Measurements from ENCODE around the gene ENPP6.
"Not testable (repeated sequence)": the region's sequence is repeated elsewhere in the genome, so short reads cannot be mapped to it uniquely, and the experiment has no call there.

The ENPP6 gene

DNA sequence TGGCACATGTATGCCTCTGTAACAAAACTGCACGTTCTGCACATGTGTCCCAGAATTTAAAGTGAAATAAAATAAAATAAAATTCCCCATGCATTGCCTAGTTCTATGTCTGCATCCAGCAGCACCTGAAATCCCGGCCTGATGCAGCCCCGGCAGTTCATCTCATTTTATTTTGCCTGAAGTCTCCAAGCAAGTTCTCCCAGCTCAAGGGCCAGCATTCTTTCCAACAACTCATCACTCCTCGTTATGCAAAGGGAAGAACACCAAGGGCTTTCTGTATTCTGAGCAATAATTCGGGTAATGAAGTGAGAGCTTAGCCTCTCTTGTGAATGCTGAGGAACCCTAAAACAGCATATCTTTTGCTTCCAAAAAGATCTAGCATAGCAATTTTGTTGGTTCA is 2.7 kb downstream of the ENPP6 start:
- TF ChIP-seq OVOL3 (tag by site-specific recombination; IDR thresholded peaks at IDR 0.05) (no peak), ZEB2 (tag by site-specific recombination; IDR thresholded peaks at IDR 0.05) (no peak), ZNF624 (tag by site-specific recombination; IDR thresholded peaks at IDR 0.05) (no peak), ZNF707 (tag by site-specific recombination; IDR thresholded peaks at IDR 0.05) (no peak), KLF1 (tag by site-specific recombination; IDR thresholded peaks at IDR 0.05) (no peak), ZNF266 (tag by site-specific recombination; IDR thresholded peaks at IDR 0.05; ENCODE audit: low read depth) (no peak), REPIN1 (tag by site-specific recombination; IDR thresholded peaks at IDR 0.05; ENCODE audit: low read depth) (no peak), ZNF239 (tag by site-specific recombination; IDR thresholded peaks at IDR 0.05) (no peak), ZNF792 (tag by site-specific recombination; IDR thresholded peaks at IDR 0.05) (no peak), ZNF202 (tag by site-specific recombination; IDR thresholded peaks at IDR 0.05; ENCODE audit: borderline replicate concordance) (no peak)
- TF ChIP-seq, protein P1, sequence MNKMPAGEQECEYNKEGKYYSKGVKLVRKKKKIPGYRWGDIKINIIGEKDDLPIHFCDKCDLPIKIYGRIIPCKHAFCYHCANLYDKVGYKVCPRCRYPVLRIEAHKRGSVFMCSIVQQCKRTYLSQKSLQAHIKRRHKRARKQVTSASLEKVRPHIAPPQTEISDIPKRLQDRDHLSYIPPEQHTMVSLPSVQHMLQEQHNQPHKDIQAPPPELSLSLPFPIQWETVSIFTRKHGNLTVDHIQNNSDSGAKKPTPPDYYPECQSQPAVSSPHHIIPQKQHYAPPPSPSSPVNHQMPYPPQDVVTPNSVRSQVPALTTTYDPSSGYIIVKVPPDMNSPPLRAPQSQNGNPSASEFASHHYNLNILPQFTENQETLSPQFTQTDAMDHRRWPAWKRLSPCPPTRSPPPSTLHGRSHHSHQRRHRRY (tag by site-specific recombination; IDR thresholded peaks at IDR 0.05) = no peak
- Histone ChIP-seq H3K9me3 (ENCODE audit: control insufficient read depth, insufficient read depth, low read depth, low read length) (no peaks in the 10 kb centered on the region), H3K36me3 (ENCODE audit: control insufficient read depth in 2 of 2, insufficient read depth in 1 of 2, low read length in 2 of 2) (no peaks in the 10 kb centered on the region), H3K27ac (ENCODE audit: extremely low read depth, low read depth, low read length) (no peak overlapping the region), H3K4me1 (ENCODE audit: control insufficient read depth, insufficient read depth, low read length) (no peaks in the 10 kb centered on the region), H3K4me3 (ENCODE audit: low read depth, low read length) (no peak overlapping the region)
- POLR2A ChIA-PET = no interaction called here
- CTCF ChIA-PET = no interaction called here

DNA sequence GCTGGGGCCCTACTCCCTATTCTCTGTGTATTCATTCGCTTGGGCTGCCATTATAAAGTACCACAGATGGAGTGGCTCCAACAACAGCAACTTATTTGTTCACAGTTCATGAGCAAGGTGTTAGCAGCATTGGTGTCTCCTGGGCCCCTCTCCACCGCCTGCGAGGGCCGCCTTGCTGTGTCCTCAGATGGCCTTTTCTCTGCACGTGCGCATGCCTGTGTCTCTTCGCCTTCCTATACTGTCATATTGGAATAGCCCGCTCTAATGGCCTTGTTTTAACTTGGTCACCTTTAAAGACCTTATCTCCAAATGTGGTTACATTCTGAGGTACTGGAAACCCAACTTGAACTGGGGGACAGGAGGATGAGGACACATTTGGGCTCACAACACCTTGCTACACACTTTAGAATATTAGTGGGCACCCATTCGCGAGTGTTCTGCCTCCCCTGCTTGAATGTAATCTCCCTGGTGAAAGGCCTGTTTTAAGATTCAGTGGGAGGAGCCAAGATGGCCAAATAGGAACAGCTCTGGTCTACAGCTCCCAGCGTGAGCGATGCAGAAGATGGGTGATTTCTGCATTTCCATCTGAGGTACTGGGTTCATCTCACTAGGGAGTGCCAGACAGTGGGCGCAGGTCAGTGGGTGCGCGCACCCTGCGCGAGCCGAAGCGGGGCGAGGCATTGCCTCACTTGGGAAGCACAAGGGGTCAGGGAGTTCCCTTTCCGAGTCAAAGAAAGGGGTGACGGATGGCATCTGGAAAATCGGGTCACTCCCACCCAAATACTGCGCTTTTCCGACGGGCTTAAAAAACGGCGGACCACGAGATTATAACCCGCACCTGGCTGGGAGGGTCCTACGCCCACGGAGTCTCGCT is 9.7 kb downstream of the ENPP6 start:
- CTCF ChIA-PET; H3K9me3 ChIP-seq (ENCODE audit: control insufficient read depth, insufficient read depth, low read depth, low read length); H3K36me3 ChIP-seq (ENCODE audit: control insufficient read depth in 2 of 2, insufficient read depth in 1 of 2, low read length in 2 of 2); H3K4me1 ChIP-seq (ENCODE audit: control insufficient read depth, insufficient read depth, low read length); POLR2A ChIA-PET; H3K4me3 ChIP-seq (ENCODE audit: low read depth, low read length); H3K27ac ChIP-seq (ENCODE audit: extremely low read depth, low read depth, low read length): not testable (repeated sequence)
- TF ChIP-seq, protein P2, sequence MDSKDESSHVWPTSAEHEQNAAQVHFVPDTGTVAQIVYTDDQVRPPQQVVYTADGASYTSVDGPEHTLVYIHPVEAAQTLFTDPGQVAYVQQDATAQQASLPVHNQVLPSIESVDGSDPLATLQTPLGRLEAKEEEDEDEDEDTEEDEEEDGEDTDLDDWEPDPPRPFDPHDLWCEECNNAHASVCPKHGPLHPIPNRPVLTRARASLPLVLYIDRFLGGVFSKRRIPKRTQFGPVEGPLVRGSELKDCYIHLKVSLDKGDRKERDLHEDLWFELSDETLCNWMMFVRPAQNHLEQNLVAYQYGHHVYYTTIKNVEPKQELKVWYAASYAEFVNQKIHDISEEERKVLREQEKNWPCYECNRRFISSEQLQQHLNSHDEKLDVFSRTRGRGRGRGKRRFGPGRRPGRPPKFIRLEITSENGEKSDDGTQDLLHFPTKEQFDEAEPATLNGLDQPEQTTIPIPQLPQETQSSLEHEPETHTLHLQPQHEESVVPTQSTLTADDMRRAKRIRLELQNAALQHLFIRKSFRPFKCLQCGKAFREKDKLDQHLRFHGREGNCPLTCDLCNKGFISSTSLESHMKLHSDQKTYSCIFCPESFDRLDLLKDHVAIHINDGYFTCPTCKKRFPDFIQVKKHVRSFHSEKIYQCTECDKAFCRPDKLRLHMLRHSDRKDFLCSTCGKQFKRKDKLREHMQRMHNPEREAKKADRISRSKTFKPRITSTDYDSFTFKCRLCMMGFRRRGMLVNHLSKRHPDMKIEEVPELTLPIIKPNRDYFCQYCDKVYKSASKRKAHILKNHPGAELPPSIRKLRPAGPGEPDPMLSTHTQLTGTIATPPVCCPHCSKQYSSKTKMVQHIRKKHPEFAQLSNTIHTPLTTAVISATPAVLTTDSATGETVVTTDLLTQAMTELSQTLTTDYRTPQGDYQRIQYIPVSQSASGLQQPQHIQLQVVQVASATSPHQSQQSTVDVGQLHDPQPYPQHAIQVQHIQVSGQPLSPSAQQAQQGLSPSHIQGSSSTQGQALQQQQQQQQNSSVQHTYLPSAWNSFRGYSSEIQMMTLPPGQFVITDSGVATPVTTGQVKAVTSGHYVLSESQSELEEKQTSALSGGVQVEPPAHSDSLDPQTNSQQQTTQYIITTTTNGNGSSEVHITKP (tag by site-specific recombination; IDR thresholded peaks at IDR 0.05) = peak; percentile 52

DNA sequence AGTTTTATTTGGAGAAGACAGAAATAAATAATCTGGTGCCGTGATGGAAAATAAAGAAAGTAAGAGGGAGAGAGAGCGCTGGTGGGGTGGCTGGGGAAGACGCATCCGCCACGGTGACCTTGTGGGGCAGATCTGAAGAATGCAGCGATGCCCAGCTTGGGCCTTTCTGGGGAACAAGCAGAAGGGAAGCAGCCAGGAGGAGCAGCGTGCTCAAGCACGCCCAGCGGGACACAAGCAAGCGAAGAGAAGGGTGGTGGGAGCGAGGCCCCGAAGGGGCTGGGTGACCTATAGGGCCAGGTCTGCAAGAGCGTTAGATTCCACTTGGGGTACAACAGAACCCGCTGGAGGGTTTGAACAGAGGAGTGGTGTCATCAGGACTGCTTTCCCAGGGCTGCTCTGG is 12.4 kb downstream of the ENPP6 start:
- CTCF ChIA-PET = interaction anchor here (0.7 kb wide), 1 partner anchor 929 kb away, joined by 3 read pairs; no protein-coding TSS in a partner anchor
- no peaks in the 10 kb centered on the region for H3K9me3 ChIP-seq (ENCODE audit: control insufficient read depth, insufficient read depth, low read depth, low read length)
- no peaks in the 10 kb centered on the region for H3K36me3 ChIP-seq (ENCODE audit: control insufficient read depth in 2 of 2, insufficient read depth in 1 of 2, low read length in 2 of 2)
- no peaks in the 10 kb centered on the region for H3K4me1 ChIP-seq (ENCODE audit: control insufficient read depth, insufficient read depth, low read length)
- H3K4me3 ChIP-seq (ENCODE audit: low read depth, low read length) = no peak overlapping the region
- TF ChIP-seq ZNF138 (tag by site-specific recombination; IDR thresholded peaks at IDR 0.05; ENCODE audit: borderline replicate concordance) (no peak), ZNF792 (tag by site-specific recombination; IDR thresholded peaks at IDR 0.05) (no peak), ZNF830 (tag by site-specific recombination; IDR thresholded peaks at IDR 0.05; ENCODE audit: low read depth) (no peak), ZNF544 (tag by site-specific recombination; IDR thresholded peaks at IDR 0.05) (no peak), MEIS1 (CRISPR knock-in tag; IDR thresholded peaks at IDR 0.05; ENCODE audit: borderline replicate concordance) (no peak), ZNF529 (tag by site-specific recombination; IDR thresholded peaks at IDR 0.05; ENCODE audit: insufficient replicate concordance) (no peak)
- POLR2A ChIA-PET = no interaction called here
- H3K27ac ChIP-seq (ENCODE audit: extremely low read depth, low read depth, low read length) = no peak overlapping the region

All from HEK293 (cell line).